Activated T-helper 1 cell treated with anti-CD3 and anti-CD28 coated beads, Interleukin-2, amount 50 U/mL, for 16 hours (primary cell): ENCODE measurements around the gene NKAIN1.
"Not testable (repeated sequence)": the region's sequence is repeated elsewhere in the genome, so short reads cannot be mapped to it uniquely, and the experiment has no call there.

Experiments used
- DNase-seq, 2 donors: peaks; one replicate each; pipeline ENCODE4 v3.0.0-alpha.2; 2020; ENCODE audit warnings: low read depth in 1 of 2, low spot score in 1 of 2

The NKAIN1 gene

DNA sequence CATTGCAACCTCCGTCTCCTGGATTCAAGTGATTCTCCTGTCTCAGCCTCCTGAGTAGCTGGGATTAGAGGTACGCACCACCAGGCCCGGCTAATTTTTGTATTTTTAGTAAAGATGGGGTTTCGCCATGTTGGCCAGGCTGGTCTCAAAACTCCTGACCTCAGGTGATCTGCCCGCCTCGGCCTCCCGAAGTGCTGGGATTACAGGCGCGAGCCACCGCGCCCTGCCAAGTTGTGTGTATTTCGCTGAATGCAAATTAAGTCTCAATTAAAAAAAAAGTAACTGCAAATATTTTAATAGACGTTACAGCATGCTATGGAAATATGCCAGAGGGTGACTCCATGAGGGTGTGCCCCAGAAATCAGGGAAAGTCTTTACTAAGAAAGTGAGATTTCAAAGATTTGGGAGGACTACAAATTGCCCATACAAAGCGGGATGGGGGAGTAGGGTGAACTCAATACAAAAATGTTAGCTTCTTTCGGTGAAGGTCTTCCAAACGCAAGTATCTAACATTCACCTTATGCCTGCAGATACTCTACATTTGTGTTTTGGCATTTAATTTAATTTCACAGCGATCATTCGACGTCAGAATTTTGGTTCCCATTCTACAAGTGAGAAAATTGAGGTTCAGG lies 85.6 kb downstream of the NKAIN1 start:
- no peak for DNase-seq

DNA sequence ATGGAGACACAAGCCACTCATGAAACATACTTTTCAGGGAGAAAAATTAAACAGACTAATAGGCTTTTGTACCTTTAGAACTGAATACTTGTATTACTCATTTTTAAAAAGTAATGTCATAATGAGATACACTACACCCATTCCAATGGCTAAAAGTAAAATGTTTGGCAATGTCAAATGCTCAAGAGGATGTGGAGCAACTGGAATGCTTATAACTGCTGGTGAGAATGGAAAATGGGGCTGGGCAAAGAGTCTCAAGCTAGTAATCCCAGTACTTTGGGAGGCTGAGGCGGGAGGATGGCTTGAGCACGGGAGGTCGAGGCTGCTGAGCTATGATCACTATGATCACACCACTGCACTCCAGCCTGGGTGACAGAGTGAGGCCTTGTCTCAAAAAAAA lies 86.3 kb downstream of the NKAIN1 start:
- DNase-seq: no peak

DNA sequence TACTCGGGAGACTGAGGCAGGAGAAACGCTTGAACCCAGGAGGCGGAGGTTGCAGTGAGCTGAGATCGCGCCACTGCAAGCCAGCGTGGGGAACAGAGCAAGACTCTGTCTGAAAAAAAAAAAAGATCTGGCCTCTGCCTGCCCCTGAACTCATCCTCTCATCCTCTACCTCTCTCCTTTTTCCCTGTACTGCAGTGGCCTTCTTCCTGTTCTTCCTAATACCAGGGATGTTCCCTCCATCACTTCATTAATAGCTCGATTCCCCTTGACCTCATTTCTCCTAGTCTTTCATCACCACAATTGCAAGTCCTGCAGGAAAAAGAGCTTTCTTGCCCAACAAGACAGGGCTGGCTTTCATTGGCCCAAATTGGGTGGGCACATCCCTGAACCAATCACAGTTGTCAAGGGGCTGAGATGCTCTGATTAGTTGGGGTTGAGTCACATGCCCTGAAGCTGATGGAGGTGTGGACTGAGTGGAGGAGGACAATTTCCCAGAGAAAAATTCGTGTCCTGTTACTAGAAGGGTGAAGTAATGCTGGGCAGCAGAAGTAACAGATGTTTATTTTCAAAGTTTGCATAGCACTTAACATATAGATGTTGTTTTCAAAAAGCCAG lies 87.4 kb downstream of the NKAIN1 start:
- no peak for DNase-seq

DNA sequence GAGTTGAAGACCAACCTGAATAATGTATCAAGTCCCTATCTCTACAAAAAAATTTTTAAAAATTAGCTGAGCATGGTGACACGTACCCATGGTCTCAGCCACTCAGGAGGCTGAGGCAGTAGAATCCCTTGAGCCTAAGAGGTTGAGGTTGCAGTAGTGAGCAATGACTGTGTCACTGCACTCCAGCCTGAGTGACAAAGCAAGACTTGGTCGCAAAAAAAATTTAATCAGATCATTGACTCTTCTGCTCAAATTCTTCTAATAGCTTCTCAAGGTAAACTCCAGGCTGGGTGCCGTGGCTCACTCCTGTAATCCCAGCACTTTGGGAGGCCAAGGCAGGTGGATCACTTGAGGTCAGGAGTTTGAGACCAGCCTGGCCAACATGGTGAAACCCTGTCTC lies 88.3 kb downstream of the NKAIN1 start:
- no peak for DNase-seq

DNA sequence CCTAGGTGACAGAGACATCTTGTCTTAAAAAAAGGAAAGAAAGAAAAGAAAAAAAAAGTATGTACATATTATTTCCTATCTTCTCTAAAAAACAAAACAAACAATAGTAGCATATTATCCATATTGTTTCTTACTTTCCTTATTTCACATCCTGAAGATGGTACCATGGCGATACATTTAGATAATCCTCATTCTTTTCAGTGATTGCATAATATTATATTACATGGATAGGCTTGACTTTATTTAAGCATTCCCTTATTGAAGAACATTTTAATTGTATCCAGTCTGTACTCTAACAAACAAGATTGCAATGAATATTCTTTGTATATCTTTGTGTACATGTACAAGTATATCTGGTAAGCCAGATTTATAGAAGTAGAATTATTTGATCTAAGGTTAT lies 91.3 kb downstream of the NKAIN1 start:
- no peak for DNase-seq

DNA sequence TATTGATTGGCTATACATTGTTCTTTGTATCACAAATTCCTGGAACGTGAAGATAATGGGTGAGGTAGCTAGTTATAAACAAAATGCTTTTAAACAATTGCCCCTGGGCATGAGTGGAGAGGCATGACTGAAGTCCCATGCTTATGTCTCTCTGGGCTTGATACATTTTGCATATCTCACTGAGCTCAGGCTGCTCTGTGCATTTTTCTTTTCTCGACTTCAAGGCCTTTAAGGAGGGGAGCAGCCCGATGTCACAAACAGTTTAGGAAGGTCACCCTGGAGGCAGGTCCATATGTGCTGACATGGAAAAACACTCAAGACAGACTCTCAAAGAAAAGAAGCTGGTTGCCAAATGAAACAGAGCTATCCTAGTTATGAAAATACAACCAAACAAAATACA lies 94.0 kb downstream of the NKAIN1 start:
- no peak for DNase-seq

DNA sequence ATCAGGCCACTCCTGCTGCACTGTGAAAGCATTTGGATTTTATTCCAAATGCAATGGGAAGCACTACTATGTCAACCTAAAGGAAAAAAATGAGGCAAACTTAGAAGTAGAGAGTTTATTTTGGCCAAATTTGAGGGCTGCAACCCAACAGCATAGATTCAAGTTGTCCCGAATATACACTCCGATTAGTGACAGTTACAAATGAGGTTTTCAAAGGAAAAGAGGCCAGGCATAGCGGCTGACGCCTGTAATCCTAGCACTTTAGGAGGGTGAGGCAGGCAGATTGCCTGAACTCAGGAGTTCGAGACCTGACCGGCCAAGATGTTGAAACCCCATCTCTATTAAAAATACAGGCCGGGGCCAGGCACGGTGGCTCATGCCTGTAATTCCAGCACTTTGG lies 95.2 kb downstream of the NKAIN1 start:
- DNase-seq: no peak

DNA sequence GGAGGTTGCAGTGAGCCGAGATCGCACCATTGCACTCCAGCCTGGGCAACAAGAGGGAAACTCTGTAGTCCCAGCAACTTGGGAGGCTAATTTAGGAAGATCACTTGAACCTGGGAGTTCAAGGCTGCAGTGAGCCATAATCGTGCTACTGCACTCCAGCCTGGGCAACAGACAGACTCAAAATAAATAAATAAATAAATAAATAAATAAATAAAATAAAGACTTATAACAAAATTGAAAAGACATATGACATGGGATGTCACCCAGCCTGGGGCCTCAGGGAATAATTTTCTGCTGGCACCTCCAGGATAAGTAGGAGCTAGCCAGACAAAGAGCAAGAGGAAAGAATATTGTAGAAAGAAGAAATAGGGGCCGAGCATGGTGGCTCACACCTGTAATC lies 96.2 kb downstream of the NKAIN1 start:
- DNase-seq: no peak

DNA sequence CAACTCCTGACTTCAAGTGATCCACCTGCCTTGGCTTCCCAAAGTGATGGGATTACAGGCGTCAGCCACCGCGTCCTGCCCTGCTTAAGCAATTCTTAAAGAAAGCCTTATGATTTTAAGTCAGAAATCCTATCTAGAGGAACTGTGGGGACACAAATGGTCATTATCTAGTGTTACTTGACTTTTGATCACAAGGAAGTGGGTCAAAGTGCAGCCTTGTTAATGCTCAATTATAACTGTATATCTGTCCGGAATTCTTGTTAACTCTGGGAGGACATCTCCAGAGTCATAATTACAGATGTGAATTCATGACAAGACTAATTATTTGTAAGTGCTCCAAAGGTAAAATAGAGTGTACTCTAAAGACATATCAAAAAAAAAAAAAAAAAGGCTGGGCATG lies 97.3 kb downstream of the NKAIN1 start:
- DNase-seq: no peak

DNA sequence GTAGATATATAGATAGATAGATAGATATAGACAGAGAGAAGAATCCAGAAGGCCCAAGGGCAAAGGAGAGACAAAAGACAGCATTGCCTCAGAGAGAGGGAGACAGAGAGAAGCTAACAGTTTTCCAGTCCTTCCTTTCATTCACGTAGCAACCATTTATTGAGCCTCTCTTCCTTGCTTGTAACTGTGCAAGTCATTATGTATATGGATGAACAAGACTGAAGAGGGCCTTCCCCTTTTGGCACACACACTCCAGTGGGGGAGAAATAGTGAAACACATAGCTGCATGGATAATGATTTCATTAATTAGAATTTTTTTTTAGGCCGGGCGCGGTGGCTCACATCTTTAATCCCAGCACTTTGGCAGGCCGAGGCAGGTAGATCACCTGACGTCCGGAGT lies 99.4 kb downstream of the NKAIN1 start:
- no peak for DNase-seq

DNA sequence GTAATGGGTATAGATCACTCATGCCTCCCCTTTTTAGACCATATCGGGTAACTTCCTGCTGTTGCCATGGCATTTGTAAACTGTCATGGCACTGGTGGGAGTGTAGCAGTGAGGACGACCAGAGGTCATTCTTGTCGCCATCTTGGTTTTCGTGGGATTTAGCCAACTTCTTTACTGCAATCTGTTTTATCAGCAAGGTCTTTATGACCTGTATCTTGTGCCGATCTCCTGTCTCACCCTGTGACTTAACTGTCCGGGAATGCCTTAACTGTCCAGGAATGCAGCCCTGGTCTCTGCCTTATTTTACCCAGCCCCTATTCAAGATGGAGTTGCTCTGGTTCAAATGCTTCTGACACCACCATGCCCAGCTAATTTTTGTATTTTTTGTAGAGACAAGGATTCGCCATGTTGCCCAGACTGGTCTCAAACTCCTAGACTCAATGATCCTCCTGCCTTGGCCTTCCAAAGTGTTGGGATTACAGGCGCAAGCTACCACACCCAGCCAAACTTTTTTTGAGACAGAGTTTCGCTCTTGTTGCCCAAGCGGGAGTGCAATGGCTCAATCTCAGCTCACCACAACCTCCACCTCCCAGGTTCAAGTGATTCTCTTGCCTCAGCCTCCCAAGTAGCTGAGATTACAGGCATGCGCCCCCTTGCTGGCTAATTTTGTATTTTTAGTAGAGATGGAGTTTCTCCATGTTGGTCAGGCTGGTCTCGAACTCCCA lies 100.7 kb downstream of the NKAIN1 start:
- DNase-seq: not testable (repeated sequence)

DNA sequence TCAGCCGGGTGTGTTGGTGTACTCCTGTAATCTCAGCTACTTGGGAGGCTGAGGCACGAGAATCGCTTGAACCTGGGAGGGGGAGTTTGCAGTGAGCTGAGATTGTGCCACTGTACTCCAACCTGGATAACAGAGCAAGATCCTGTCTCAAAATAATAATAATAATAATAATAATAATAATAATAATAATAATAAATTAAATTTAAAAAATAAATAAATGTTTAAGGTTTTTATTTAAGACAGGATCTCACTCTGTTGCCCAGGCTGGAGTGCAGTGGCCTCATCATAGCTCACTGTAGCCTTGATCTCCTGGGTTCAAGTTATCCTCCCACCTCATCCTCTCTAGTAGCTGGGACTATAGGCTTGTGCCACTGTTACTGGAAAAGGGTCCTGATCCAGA lies 101.8 kb downstream of the NKAIN1 start:
- not testable (repeated sequence) for DNase-seq

DNA sequence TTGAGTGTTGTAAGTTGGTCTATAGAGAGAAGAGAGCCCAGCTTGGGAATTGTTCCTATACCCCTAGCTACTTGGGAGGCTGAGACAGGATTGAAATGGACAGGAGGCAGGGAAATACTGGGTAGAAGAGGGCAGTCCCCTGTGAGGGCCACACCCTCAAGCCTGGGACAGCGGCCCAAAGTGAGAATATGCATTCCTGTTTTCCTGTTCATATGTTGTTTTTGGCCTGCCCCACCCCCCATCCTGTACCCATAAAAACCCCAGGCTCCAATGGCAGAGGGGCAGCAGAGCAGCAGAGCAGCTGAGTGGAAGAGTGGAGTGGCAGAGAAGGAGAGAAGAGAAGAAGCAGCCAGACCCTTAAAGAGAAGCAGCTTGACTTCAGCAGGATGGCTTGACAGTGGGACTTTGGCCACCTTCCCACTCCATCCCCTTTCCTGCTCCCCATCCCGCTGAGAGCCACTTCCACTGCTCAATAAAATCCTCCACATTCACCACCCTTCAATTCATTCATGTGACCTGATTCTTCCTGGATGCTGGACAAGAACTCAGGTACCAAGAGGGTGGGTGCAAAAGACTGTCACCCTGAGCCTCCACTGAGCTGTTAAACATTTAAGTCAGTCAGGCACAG lies 103.6 kb downstream of the NKAIN1 start:
- no peak for DNase-seq

DNA sequence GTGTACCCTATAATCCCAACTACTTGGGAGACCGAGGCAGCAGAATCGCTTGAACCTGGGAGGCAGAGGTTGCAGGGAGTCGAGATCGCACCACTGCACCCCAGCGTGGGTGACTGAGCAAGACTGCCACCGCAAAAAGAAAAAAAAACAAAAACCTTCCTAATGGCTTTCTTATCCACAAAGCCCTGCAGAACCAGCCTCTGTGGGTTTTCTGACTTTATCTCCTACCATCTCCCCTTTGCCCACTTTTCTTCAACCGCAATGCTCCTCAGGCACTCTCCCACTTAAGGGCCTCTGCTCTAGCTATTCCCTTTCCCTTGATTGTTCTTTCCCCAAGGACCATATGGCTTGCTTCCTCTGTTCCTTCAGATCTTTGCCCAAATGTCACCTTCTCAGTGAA lies 106.3 kb downstream of the NKAIN1 start:
- no peak for DNase-seq
